HL-60 (cell line): Measurements from ENCODE around the gene ZIC4.

Source experiments
- DNase-seq, 2 experiments: peaks; one replicate each; pipeline ENCODE4 v3.0.0-alpha.2; 2010 to 2020; ENCODE audit warnings: low read depth in 1 of 2, low spot score in 1 of 2
- H3K27ac ChIP-seq: fragments of 250-450 bp; sonication (Bioruptor Pico); replicated peaks from 2 replicates; pipeline ENCODE4 v1.5.1; 2020; ENCODE audit warnings: mild to moderate bottlenecking, moderate library complexity
- H3K27me3 ChIP-seq: fragments of 250-450 bp; sonication (Bioruptor Pico); 2 replicates; pipeline ENCODE4 v1.5.1; 2021; ENCODE audit warnings: mild to moderate bottlenecking, moderate library complexity; ENCODE audit not compliant: insufficient read depth, poor library complexity, severe bottlenecking
- H3K4me3 ChIP-seq: replicated peaks from 2 replicates; pipeline ENCODE4 v1.5.1; 2011; ENCODE audit warnings: mild to moderate bottlenecking, control low read depth, low read length; ENCODE audit not compliant: insufficient read depth
- GABPA ChIP-seq: IDR thresholded peaks from 2 replicates; pipeline ENCODE4 v1.6.1; 2012; ENCODE audit warnings: low read depth
- POLR2AphosphoS5 ChIP-seq: IDR thresholded peaks from 2 replicates; pipeline ENCODE4 v1.6.1; 2012; ENCODE audit warnings: low read depth
- SPI1 ChIP-seq: IDR thresholded peaks from 2 replicates; pipeline ENCODE4 v1.6.1; 2012; ENCODE audit warnings: low read depth, mild to moderate bottlenecking, borderline replicate concordance
- TF ChIP-seq, protein P1 (sequence below): IDR thresholded peaks from one replicate; pipeline ENCODE4 v1.5.1; 2011; ENCODE audit warnings: low read length, control low read depth, inconsistent platforms; ENCODE audit not compliant: insufficient read depth
- TF ChIP-seq, protein P2 (sequence below): IDR thresholded peaks from 2 replicates; pipeline ENCODE4 v1.6.1; 2012; ENCODE audit warnings: low read depth; ENCODE audit not compliant: insufficient replicate concordance

The ZIC4 gene

DNA sequence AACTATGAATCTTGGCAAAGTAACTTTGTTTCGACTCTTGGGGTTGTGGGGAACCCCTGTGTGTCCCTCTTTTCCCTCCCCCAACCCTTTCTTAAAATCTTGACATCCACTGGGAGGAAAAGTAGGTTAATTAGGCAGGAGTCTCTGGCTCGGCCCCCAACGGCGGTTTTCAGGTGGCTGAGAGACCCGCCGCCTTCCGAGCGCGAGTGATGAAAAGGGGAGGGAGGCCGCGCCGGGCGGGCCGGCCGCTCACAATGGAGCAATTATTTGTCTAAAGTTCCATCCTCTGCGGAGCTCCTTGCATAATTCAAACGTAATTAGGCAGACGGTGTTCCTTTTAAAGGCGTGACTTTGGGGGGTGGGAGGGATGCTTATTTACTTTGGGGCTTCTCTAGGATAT, 51.7 kb downstream of the ZIC4 start:
- peaks cover 47% of the 10 kb centered on the region for H3K27me3 ChIP-seq

DNA sequence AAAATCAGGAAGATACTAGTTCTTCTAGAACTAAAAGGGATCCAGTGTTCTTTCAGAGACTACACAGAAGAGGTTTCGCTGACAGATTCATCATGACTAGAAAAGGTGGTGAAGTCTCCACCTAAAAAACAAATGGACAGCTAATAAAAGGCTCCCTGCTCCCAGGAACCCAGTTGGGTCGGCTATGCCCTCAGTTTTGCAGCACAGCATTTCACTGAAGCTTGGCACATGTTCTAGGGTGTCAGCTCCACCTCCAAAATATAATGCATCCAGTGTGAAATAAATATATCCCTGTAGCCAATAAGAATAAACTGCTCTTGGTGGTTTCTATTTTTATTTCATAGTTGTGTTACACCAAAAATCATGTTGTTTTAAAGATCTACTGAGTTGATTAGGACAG, 55.0 kb downstream of the ZIC4 start:
- TF ChIP-seq, protein P1, sequence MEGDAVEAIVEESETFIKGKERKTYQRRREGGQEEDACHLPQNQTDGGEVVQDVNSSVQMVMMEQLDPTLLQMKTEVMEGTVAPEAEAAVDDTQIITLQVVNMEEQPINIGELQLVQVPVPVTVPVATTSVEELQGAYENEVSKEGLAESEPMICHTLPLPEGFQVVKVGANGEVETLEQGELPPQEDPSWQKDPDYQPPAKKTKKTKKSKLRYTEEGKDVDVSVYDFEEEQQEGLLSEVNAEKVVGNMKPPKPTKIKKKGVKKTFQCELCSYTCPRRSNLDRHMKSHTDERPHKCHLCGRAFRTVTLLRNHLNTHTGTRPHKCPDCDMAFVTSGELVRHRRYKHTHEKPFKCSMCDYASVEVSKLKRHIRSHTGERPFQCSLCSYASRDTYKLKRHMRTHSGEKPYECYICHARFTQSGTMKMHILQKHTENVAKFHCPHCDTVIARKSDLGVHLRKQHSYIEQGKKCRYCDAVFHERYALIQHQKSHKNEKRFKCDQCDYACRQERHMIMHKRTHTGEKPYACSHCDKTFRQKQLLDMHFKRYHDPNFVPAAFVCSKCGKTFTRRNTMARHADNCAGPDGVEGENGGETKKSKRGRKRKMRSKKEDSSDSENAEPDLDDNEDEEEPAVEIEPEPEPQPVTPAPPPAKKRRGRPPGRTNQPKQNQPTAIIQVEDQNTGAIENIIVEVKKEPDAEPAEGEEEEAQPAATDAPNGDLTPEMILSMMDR, result no peak
- no peak for TF ChIP-seq GABPA
- TF ChIP-seq, protein P2, sequence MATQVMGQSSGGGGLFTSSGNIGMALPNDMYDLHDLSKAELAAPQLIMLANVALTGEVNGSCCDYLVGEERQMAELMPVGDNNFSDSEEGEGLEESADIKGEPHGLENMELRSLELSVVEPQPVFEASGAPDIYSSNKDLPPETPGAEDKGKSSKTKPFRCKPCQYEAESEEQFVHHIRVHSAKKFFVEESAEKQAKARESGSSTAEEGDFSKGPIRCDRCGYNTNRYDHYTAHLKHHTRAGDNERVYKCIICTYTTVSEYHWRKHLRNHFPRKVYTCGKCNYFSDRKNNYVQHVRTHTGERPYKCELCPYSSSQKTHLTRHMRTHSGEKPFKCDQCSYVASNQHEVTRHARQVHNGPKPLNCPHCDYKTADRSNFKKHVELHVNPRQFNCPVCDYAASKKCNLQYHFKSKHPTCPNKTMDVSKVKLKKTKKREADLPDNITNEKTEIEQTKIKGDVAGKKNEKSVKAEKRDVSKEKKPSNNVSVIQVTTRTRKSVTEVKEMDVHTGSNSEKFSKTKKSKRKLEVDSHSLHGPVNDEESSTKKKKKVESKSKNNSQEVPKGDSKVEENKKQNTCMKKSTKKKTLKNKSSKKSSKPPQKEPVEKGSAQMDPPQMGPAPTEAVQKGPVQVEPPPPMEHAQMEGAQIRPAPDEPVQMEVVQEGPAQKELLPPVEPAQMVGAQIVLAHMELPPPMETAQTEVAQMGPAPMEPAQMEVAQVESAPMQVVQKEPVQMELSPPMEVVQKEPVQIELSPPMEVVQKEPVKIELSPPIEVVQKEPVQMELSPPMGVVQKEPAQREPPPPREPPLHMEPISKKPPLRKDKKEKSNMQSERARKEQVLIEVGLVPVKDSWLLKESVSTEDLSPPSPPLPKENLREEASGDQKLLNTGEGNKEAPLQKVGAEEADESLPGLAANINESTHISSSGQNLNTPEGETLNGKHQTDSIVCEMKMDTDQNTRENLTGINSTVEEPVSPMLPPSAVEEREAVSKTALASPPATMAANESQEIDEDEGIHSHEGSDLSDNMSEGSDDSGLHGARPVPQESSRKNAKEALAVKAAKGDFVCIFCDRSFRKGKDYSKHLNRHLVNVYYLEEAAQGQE, result no peak
- no peak for TF ChIP-seq POLR2AphosphoS5
- no peak for TF ChIP-seq SPI1
- Histone ChIP-seq H3K27ac (no peak overlapping the region), H3K4me3 (no peak overlapping the region), H3K27me3 (peaks cover 23% of the 10 kb centered on the region)
- DNase-seq, result no peak

More for the DNA sequence above, 51.7 kb downstream of the ZIC4 start:
- no peak for DNase-seq
- no peak for TF ChIP-seq GABPA
- TF ChIP-seq, protein P1, result no peak
- TF ChIP-seq POLR2AphosphoS5, result no peak
- no peak for TF ChIP-seq SPI1
- TF ChIP-seq, protein P2, result no peak
- H3K4me3 ChIP-seq, result no peak overlapping the region
- H3K27ac ChIP-seq, result no peak overlapping the region

DNA sequence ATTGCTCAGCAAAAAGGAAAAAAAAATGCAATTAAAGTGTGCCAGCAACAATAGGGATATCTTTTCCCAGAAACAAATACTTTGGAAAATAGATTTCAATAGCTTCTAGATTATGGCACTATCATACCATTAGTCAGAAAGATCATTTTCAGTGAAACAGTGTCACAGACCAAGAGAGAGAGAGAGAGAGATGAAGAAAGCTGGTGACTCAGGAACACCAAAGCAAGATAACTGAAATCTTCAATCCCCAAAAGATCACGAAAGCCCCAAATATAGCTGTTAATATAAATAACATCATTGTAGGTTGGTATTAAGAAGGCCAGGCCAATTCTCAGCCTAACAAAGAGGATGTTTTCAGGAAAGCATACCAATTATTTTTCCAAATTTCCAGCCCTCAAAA, 57.4 kb downstream of the ZIC4 start:
- H3K27me3 ChIP-seq, result peaks cover 5% of the 10 kb centered on the region
- DNase-seq, result no peak
- no peak overlapping the region for H3K4me3 ChIP-seq
- H3K27ac ChIP-seq, result no peak overlapping the region
- no peak for TF ChIP-seq GABPA
- no peak for TF ChIP-seq POLR2AphosphoS5
- TF ChIP-seq, protein P2, result no peak
- TF ChIP-seq SPI1, result no peak
- TF ChIP-seq, protein P1, result no peak
